Muscle of arm (tissue), 12 donors: ENCODE results near the gene PIGU. TPM values are rescaled to one million over a fixed set of nuclear protein-coding genes. Genes with fewer than 3 reads are reported as not detected.

Source experiments
- DNase-seq: peaks from one replicate; pipeline ENCODE4 v3.0.0-alpha.2; 2013
- polyA plus RNA-seq, 12 donors: library from polyadenylated mRNA; unstranded; fragments of 120-200 nt; gene quantifications; one replicate each; pipeline ENCODE4 v1.2.1, GENCODE V29; 2013; ENCODE audit not compliant: insufficient read length in 12 of 12

Gene PIGU
- polyA plus RNA-seq, 12 donors, result 20.4 to 34.8 (median 26.2) TPM; not detected in 1

DNA sequence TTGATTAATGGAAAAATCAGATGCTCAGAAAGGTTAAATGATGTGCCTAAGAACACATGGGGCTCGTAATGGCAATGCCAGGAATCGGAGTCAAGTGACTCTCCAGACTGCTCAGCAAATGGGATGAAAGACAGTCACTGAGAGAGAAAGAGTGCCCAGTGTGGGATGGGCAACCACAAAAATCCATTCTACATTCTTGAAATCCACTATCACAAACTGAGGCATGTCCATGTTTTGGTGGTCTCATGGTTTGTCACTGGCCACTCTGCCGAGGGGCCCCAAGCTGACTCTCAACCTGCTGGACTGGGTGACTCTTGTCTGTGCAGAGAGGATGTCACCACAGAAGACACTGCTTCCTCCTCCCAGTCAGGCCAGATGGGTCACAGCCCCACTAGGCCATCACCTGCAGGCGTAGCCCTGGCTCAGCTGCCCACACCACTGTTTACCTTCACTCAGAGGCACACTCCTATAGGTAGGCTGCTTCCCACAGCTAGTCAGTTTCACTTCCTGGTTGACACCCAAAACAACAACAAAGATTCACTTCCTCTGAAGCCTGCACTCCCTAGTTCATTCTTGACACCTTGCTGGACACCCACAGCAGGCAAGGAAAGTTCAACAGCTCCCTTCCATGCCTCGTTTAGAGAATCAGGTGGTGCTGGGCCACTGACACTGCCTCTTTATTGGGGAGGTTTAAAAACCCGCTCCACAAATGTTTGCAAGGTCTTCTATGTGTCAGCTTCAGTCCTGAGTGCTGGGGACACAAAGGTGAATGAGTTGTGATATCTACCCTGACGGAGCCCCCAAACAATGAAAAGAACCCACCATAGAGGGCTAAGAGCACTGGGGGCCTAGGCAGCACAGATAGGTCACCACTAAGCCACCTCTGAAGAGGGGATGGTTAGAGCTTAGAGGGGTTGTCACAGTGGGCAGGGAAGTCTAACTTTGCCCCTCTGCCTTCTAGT lies 96.6 kb downstream of the PIGU start:
- no peak for DNase-seq

- no peak for DNase-seq
These were observed 97.5 kb downstream of the PIGU start for GRCh38 chr20:34579191-34579978.

DNA sequence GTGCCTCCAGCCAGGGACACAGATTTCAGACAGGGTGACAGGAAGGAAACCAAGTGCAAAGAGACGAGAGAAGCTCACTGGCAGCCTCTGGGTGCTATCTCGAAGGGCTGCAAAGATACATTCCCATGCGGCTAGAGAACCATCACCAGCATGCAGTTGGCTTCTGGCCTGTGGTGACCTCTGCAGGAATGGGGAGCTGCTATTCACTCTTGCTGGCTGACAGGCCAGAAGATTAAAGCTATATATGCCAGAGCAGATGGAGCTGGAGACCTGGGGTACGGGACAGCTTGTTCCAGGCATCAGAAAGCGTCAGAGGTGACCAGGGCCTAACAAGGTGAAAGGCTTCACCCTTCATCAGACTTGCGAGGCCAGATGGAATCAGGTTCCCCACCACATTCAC lies 98.4 kb downstream of the PIGU start:
- DNase-seq, result no peak

GRCh38 chr20:34578025-34578424 lies 98.9 kb downstream of the PIGU start:
- DNase-seq, result no peak

GRCh38 chr20:34577061-34577460 lies 99.8 kb downstream of the PIGU start:
- no peak for DNase-seq

DNA sequence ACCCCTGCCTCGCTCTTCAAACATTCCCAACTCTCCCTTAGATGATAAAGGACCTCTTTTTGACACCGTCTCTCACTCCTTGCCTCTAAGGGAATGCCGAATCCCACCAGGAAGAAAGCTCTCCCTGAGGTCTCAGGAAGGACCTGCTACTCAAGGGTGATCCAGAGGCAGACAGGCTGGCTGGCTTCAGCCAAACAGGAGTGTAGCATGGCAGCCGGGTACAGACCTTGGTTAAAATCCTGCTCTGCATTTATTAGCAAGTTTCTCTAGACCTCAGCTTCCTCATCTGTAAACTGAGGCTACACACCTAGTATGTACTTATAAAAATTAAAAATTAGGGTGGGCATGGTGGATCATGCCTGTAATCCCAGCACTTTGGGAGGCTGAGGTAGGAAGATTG lies 101.1 kb downstream of the PIGU start:
- no peak for DNase-seq

DNA sequence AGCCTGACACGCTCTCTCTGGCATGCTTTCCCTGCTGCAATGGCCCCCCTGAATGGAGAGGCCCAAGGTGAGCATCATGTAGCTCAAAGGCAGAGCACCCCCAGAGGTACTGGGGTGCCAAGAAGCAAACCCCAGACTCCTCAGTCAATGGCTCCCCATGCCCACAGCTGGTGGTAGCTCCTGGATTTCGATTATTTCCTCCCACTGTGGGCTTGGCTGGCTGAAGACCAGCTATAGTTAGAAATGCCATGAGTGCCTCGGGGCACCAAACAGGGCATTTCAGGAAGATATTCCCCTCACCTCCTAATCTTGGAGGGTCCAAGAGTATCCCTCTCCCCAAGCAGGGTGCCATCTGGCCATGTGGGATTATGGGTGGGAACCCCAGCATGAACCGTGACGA lies 101.6 kb downstream of the PIGU start:
- no peak for DNase-seq

DNA sequence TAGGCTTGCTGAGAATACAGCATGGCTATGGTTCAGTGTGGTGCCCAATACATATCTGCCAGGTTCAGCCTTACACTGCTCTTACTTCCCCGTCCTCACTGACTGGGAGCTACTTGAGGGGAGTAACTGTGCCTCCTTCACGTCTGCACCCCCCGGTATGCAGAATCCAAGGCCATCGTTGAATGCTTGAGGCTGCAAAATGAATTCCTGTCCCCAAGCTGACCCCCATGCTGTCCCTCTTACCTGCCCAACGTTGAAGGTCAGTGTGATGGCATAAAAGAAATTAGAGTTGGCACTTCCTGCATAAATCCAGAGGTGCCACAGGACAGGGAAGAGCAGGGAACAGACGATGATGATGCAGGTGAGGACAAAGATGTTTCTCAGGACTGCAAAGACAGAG lies 102.0 kb downstream of the PIGU start:
- DNase-seq, result no peak

- DNase-seq, result no peak
These were observed 102.5 kb downstream of the PIGU start for GRCh38 chr20:34574426-34574825.

DNA sequence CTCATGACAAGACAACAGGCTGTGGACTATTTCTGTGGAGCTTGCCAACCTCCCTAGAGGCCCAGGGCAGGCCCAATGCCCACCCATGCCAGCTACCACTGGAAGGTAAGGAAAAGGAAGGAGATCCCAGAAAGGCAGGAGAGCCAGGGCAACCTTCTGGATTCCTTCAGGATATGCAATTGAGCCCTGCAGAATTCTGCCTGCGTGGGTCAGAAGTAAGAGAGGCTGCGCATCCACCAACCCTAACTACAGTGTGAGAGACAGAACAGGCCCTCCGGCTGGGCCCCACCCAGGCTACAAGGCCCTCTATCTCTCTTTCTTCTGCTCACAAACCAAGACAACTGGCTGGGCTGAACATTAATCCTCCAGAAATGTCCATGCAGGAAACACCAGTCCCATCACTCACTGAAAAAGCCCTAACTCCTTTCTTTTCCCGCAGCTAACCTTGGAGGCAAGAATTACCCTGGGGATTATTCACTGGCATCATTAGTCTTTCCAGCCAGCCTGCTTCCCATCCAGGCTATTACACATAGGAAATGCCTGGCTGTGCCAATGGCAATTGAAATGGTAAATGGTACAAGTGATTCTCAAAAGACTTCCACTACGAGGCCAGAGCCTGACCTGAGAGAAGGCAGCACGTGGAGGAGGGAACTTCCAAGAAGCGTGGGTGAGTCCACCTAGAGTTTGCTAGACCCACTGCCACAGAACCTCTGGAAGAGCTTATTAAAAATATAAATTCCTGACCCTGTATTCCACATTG lies 103.2 kb downstream of the PIGU start:
- DNase-seq, result no peak

GRCh38 chr20:34571753-34572152 lies 105.1 kb downstream of the PIGU start:
- DNase-seq, result no peak

DNA sequence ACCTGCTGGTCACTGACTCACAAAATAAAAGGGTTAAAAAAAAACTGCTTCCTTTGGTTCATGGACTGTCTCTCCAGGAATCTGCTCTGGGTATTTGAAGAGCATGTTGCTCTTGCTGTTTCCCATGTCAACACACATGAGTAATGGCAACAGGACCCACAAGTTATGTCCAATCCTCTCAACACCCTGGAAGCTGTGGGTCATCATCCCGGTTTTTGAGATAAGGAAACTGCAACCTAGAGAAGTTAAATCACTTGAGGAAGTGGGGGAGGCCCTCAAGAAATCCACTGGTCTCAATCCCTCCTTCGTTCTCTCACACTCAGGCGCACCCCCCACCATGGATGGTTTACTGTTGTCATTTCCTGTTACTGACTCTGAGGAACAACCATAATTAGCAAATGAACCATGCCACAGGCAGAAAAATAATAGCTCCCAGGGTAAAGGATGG lies 106.0 kb downstream of the PIGU start:
- DNase-seq, result no peak

- no peak for DNase-seq
These were observed 107.3 kb downstream of the PIGU start for GRCh38 chr20:34569598-34569997.

DNA sequence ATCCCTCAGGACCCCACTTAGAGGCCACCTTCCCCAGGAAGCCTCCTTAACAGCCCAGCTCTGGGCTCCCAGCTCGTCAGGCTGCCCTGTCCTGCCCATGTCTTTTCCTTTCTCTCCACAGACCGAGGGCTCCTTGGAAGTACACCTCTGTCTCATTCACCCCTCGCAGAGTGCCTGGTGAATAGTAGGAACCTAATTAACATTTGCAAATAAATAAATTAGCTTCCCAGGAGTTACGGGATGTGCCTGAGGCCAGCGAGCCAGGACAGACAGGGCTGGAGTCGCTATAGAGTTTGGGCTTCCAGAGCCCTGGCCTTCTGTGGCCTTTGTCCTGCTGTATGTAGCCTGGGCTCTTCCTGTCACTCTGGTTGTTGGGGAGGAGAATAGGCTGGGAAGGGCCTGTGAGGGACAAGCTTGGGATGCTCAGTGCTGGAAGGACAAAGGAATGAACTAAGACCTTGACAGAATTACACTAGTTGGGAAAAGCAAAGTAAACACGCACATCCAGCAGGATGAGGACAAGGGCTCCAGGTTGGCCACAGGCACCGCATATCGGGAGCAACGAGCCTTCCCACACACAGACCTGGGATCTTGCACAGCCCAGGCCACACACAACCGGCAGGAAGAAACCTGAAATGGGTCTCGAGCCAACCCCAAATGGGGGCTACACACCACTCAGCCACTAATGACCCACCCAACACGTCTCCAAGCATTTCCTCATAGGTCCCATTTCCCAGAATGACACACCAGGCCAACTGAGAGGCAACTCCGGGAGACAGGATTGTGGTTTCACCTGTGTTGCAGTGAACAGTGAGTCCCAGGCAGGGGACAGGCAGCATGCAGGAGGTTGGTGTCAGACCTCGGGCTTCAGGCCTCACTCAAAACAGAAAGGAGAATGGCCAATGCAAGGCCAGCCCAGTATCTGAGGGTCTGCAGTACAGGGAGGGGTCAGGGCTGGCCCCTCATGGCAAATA lies 108.7 kb downstream of the PIGU start:
- no peak for DNase-seq

- no peak for DNase-seq
These were observed 109.7 kb downstream of the PIGU start for GRCh38 chr20:34566978-34567891.

DNA sequence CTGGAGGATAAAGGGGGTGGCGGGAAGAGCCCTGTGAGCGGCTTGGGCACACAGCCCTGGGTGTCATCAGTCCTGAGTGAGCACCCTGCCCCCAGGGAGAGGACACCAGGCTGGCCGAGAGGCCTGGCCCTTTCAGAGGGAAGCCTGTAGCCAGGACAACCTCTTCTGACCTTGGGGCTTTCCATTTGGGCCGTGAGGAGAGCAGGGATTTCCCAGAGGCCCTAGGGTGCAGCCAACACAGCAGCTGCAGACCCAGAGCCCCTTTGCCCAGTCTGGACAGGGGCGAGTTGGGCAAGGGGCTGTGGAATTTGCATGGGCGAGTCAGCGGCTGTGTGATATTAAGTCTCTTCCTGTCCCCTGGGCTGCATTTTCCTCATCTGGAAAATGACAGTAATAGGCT lies 112.1 kb downstream of the PIGU start:
- DNase-seq, result no peak

DNA sequence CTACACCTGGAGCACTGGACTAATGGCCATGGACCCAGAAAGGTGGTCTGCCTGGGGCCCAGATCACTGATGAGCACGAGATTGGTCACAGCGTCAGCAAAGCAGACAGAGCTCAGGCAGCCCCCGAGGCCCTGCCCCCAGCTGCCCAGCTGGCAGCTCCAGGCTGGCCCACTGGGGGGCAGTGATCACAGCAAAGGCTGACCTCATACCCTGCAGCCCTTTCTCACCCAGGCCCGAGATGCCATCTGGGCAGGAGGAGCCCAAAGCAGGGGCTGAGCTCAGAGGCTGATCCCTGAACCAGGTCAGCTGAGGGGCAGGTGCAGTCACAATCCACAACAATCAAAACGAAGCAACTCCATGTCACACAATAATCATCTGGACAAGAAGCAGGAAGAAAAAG lies 114.3 kb downstream of the PIGU start:
- DNase-seq, result no peak

GRCh38 chr20:34561661-34562060 lies 115.2 kb downstream of the PIGU start:
- DNase-seq, result no peak

GRCh38 chr20:34560614-34561013 lies 116.3 kb downstream of the PIGU start:
- DNase-seq, result no peak

DNA sequence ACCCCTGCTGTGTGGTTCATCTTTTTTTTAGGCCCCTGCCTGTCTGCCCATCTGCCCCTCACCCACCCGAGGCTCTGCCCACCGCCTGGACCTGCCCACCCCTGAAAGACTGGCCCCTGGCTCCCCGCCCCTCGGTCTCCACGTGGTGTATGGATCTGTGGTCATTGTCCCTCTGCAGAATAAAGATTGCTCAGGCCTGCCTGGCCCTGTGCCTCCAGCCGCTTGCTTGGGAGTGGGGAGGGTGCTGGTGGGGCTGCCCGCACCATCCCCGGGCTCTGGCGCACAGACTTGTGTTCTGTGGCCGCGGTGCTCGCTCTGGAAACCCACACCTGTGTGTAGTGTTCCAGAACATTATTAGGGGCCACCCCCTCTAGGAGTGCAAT lies 116.8 kb downstream of the PIGU start:
- no peak for DNase-seq
